Epithelial cell of alveolus of lung (primary cell): ENCODE data around the gene ZNF562. TPM values are rescaled to one million over a fixed set of nuclear protein-coding genes. Genes with fewer than 3 reads are reported as not detected.

Experiments used
- total RNA-seq: library from RNA; depleted of rRNA; stranded (reverse); fragments of >200 nt; gene quantifications from 2 replicates; pipeline ENCODE4 v1.2.1, GENCODE V29; 2015

The ZNF562 gene
- 11.2 and 18.4 TPM in 2 replicates for total RNA-seq

GRCh38 chr19:9674663-9675357 lies at the start of gene ZNF562:
Gene ZNF562 (minus strand): TSS chr19:9675100. CDS start chr19:9660744, 14,356 bp downstream.

GRCh38 chr19:9621156-9622037 lies 53.5 kb downstream of the ZNF562 start, which contains the start of gene ZNF561:
Gene ZNF561 (minus strand): TSS chr19:9621232. CDS start chr19:9619456, 1,776 bp downstream.

Other genes starting within 250 kb of the ZNF562 start
- 4.9 and 19.9 TPM in 2 replicates for gene ZNF266, start 239.5 kb downstream of the ZNF562 start, total RNA-seq
- 0.91 and 1.2 TPM in 2 replicates for gene ZNF560, start 176.5 kb downstream of the ZNF562 start, total RNA-seq
- 8.0 and 26.0 TPM in 2 replicates for gene ZNF426, start 136.5 kb downstream of the ZNF562 start, total RNA-seq
- gene ZNF121, start 90.6 kb downstream of the ZNF562 start, total RNA-seq, result 16.9 and 23.9 TPM in 2 replicates
- 34.6 and 37.1 TPM in 2 replicates for gene ZNF561, start 53.9 kb downstream of the ZNF562 start, total RNA-seq
- gene ZNF846, start 93.6 kb upstream of the ZNF562 start, total RNA-seq, result 5.4 and 5.7 TPM in 2 replicates
- gene FBXL12, start 144.0 kb upstream of the ZNF562 start, total RNA-seq, result 18.2 and 30.8 TPM in 2 replicates
- 401 and 631 TPM in 2 replicates for gene UBL5, start 152.8 kb upstream of the ZNF562 start, total RNA-seq
- 109 and 156 TPM in 2 replicates for gene PIN1, start 160.2 kb upstream of the ZNF562 start, total RNA-seq